Right ventricle myocardium superior (tissue), 1 donor: ENCODE results near the gene PDE2A. TPM values are rescaled to one million over a fixed set of nuclear protein-coding genes. Genes with fewer than 3 reads are reported as not detected.
A peak's percentile ranks its signal among the peaks of the same experiment; 100 is the strongest.

Experiments used
- ATAC-seq: fragments of 200-7000 bp; cut with Tn5 transposase; one replicate; pipeline ENCODE4 v1.9.1; 2020; ENCODE audit warnings: mild to moderate bottlenecking; ENCODE audit not compliant: poor library complexity
- DNase-seq: peaks from one replicate; pipeline ENCODE4 v3.0.0-alpha.2; 2020
- intact Hi-C: fragments of 100-400 bp; cut with DNase I; formaldehyde crosslinking; loops from one replicate; pipeline ENCODE4 v1.11.2; 2022
- total RNA-seq: library from RNA; stranded (reverse); fragmentation: NEBNext Ultra II Directional; extraction: Animal tissue kit (Norgen Biotek cat#: 25700); gene quantifications from one replicate; pipeline ENCODE4 v1.2.1, GENCODE V29; 2021
- donor health status: DM: no; HTN: yes; CAD: no; lungs with severe emphysema.

The PDE2A gene
- total RNA-seq, 1 donor from 2014 or later: 38.5 TPM

- intact Hi-C loops: no loop called here
- ATAC-seq (no peak), DNase-seq (no peak)
These were observed 32.4 kb upstream of the PDE2A start for GRCh38 chr11:72706579-72706978.

GRCh38 chr11:72705442-72706365 lies 31.5 kb upstream of the PDE2A start:
- intact Hi-C loops: no loop called here
- DNase-seq: no peak
- no peak for ATAC-seq

GRCh38 chr11:72704783-72705265 lies 30.6 kb upstream of the PDE2A start:
- ATAC-seq: no peak
- intact Hi-C loops: no loop called here
- DNase-seq: no peak

- intact Hi-C loops: no loop called here
- peak; percentile 1 for ATAC-seq
- no peak for DNase-seq
These were observed 30.0 kb upstream of the PDE2A start for GRCh38 chr11:72704028-72704782.

GRCh38 chr11:72703267-72704008 lies 29.2 kb upstream of the PDE2A start:
- DNase-seq: peak; percentile 88
- intact Hi-C loops: no loop called here
- ATAC-seq: peak; percentile 73

- no peak for ATAC-seq
- intact Hi-C loops: no loop called here
- no peak for DNase-seq
These were observed 28.5 kb upstream of the PDE2A start for GRCh38 chr11:72702577-72703241.

GRCh38 chr11:72702096-72702495 lies 27.9 kb upstream of the PDE2A start:
- DNase-seq (no peak), ATAC-seq (peak; percentile 5)
- intact Hi-C loops: no loop called here

- intact Hi-C loops: no loop called here
- no peak for DNase-seq
- ATAC-seq: no peak
These were observed 27.2 kb upstream of the PDE2A start for GRCh38 chr11:72701466-72701865.

GRCh38 chr11:72700146-72700545 lies 25.9 kb upstream of the PDE2A start:
- ATAC-seq (no peak), DNase-seq (no peak)
- intact Hi-C loops: no loop called here

GRCh38 chr11:72697814-72698213 lies 23.6 kb upstream of the PDE2A start:
- DNase-seq (no peak), ATAC-seq (no peak)
- intact Hi-C loops: no loop called here

GRCh38 chr11:72696866-72697700 lies 22.9 kb upstream of the PDE2A start:
- intact Hi-C loops: no loop called here
- peak; percentile 40 for ATAC-seq
- peak; percentile 78 for DNase-seq

GRCh38 chr11:72695354-72695753 lies 21.1 kb upstream of the PDE2A start:
- intact Hi-C loops: no loop called here
- no peak for ATAC-seq
- no peak for DNase-seq

GRCh38 chr11:72693271-72693968 lies 19.2 kb upstream of the PDE2A start:
- intact Hi-C loops: no loop called here
- DNase-seq (no peak), ATAC-seq (peak; percentile 1)

GRCh38 chr11:72692498-72693237 lies 18.4 kb upstream of the PDE2A start:
- no peak for DNase-seq
- intact Hi-C loops: no loop called here
- peak; percentile 65 for ATAC-seq

- no peak for ATAC-seq
- no peak for DNase-seq
- intact Hi-C loops: no loop called here
These were observed 15.9 kb upstream of the PDE2A start for GRCh38 chr11:72690166-72690565.

- intact Hi-C loops: loop anchor here (10.0 kb wide), 1 partner anchor 214 kb away; no protein-coding TSS in a partner anchor
- no peak for ATAC-seq
- no peak for DNase-seq
These were observed 14.7 kb upstream of the PDE2A start for GRCh38 chr11:72688929-72689328.
